Heart left ventricle (tissue), 13 donors: ENCODE results near the gene PIK3C2G.

Experiments used
- POLR2A ChIP-seq, 2 donors: fragments of 450-650 bp; IDR thresholded peaks; one replicate each; pipeline ENCODE4 v1.6.1; 2017; ENCODE audit warnings: antibody characterized with exemption in 2 of 2, mild to moderate bottlenecking in 2 of 2, moderate library complexity in 2 of 2
- TF ChIP-seq, protein P1 (sequence below), 12 donors: fragments of 200-600 bp; sonication (generic) in 4 of 12; IDR thresholded peaks; one replicate each; pipeline versions ENCODE4 v1.5.0 to v1.8.0; 2018 to 2022; ENCODE audit warnings: antibody characterized with exemption in 12 of 12, mild to moderate bottlenecking in 5 of 12
- donor health status: ischemic (EF 13 %, LVEDD 7.1; RV severe dilation, severe dysfunction).
- donor health status: DM: no; HTN: yes; CAD: no.
- donor health status: DM: no; HTN: no; CAD: no.
- donor health status: ischemic (EF 25% LVEDD 6.9; RV normal size, moderate dysfunction).
- donor health status: ischemic (EF 25% LVEDD 5.7; RV mildly dilated, moderate dysfunction).
- donor health status: ischemic (EF 35%, LVEDD 5.7; RV mildly dilated, moderate dysfunction).
- donor health status: nonischemic (EF 11% LVEDD 7.7; RV severe dilation, severe dysfunction).
- donor health status: DM: yes; HTN: yes; CAD: no.
- donor health status: PGD.
- donor health status: ischemic (EF 29% LVEDD 5.4; RV normal size, mild dysfunction).
- donor health status: nonischemic (EF 23%, LVEDD 6.1; RV moderate dilation, normal function).

DNA sequence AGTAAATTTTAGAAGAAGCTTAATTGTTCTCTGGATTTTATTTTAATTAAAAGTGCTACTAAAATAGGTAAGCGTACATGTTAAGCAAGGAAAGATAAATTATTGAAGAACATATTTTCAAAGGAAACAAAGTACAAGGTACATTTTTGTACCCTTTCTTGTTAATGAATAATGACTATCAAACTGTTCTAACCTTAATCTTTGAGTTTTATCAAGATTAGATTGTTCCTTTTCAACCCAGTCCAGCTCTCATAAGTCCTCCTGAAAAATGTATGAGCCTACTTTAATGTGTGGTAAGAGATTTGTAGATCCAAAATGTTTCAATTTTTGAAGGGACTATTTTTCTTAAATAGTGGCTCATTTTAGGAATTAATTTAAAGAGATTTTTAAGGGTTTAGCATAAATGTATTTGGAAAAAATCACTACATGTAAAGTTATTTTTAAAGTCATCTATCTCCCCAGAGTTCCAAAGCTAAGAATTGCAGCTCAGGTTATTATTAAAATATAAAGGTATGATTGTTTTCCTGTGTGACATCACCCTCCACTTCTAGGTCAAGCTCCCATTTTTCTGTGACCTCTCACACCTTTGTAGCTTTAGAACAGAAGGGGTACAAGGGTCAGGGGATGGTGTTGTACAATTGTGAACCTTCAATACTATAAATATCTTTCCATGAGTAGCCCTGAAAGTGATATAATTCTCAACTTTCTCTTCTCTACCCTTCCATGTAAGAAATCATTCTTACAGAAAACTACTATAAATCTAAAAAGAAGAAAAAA lies 1.2 kb upstream of the PIK3C2G start:
- TF ChIP-seq, protein P1, sequence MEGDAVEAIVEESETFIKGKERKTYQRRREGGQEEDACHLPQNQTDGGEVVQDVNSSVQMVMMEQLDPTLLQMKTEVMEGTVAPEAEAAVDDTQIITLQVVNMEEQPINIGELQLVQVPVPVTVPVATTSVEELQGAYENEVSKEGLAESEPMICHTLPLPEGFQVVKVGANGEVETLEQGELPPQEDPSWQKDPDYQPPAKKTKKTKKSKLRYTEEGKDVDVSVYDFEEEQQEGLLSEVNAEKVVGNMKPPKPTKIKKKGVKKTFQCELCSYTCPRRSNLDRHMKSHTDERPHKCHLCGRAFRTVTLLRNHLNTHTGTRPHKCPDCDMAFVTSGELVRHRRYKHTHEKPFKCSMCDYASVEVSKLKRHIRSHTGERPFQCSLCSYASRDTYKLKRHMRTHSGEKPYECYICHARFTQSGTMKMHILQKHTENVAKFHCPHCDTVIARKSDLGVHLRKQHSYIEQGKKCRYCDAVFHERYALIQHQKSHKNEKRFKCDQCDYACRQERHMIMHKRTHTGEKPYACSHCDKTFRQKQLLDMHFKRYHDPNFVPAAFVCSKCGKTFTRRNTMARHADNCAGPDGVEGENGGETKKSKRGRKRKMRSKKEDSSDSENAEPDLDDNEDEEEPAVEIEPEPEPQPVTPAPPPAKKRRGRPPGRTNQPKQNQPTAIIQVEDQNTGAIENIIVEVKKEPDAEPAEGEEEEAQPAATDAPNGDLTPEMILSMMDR (IDR thresholded peaks at IDR 0.05), result no peak
- no peak for TF ChIP-seq POLR2A (IDR thresholded peaks at IDR 0.05)
